ENCODE measurements around the gene CRISP1.

DNA sequence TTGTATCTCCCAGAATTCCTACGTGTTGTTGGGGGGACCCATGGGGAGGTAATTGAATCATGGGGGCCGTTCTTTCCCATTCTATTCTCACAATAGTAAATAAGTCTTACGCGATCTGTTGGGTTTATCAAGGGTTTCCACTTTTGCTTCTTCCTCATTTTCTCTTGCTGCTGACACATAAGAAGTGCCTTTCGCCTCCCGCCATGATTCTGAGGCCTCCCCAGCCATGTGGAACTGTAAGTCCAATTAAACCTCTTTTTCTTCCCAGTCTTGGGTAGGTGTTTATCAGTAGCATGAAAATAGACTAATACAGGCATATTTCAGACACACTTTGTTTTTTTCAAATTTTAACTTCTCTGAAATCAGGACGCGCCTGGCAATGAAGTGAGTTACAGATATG, 64.8 kb downstream of the CRISP1 start:
- TF ChIP-seq POLR2A (IDR thresholded peaks at IDR 0.05; ENCODE audit: low read depth, low read length) = no peak
- no peak for TF ChIP-seq POLR2AphosphoS5 (IDR thresholded peaks at IDR 0.05; ENCODE audit: low read depth, low read length)

Data from GM12892 (cell line).